GM13977 (cell line): ENCODE data around the gene NFKBIE.

Experiments
- DNase-seq: peaks from one replicate; pipeline ENCODE4 v3.0.0; 2012; ENCODE audit warnings: low spot score
- CTCF ChIP-seq: IDR thresholded peaks from 2 replicates; pipeline ENCODE4 v1.5.1; 2012; ENCODE audit warnings: mild to moderate bottlenecking, control low read depth; ENCODE audit not compliant: insufficient read depth; ENCODE audit errors: extremely low read depth, missing control alignments
- in situ Hi-C: fragments of 300-500 bp; cut with MboI; formaldehyde crosslinking; loops from one replicate; pipeline ENCODE4 v1.12.0; 2022; ENCODE audit warnings: low sequenced_read_pairs, low pct_unique_long_range_greater_than_20kb, mixed read lengths, inconsistent platforms; ENCODE audit not compliant: unreplicated experiment

NFKBIE gene

DNA sequence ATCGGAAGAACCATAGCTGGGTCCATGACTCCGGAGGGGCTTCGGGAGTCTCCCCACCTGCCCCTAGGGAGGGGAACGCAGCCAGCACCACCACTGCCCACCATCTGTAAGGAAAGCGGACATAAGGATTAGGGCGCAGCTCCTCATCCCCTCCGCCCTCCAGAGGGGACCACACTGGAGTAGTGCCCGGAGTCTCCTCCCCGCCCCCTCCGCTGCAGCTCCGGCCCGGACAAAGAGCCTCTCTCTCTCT lies 8.7 kb downstream of the NFKBIE start:
- DNase-seq, result no peak
- in situ Hi-C loops, result no loop called here
- TF ChIP-seq CTCF, result no peak

GRCh38 chr6:44255871-44256774 lies 9.2 kb downstream of the NFKBIE start:
- in situ Hi-C loops, result no loop called here
- no peak for TF ChIP-seq CTCF
- DNase-seq, result peak; percentile 43

DNA sequence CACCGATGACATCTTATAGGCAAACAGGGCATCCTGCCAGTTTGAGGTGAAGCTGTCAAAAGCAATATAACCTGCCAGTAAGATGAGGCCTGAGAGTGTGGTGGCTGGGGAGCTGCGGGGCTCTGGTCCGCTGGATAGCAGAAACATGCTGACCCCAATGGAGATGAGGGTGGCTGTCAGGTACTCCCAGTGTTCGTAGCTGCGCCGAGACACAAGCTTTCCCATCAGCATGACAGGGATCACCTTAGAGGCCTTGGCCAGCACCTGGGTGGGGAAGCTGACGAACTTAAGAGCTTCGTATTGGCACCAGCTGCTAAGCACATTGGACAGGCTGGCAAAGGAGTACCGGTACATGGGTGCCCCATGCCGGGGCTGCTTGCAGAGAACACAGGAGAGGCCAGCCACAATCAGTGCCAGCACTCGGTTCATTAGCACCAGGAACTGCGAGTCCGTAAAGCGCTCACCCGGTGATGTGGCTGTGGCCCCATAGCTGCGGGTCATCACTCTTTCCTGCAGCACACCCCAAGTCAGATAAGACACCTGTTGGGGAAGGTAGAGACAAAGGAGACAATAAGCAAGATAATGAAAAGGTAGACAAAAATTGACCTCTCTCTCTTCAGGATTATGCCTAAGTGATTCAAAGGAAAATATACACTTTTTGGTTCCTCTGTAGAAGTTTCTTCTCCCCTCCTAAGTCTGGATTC lies 10.1 kb downstream of the NFKBIE start:
- in situ Hi-C loops, result no loop called here
- no peak for DNase-seq
- TF ChIP-seq CTCF, result no peak

- DNase-seq, result no peak
- in situ Hi-C loops, result no loop called here
- no peak for TF ChIP-seq CTCF
Measured at GRCh38 chr6:44254191-44255104, 10.9 kb downstream of the NFKBIE start.

- TF ChIP-seq CTCF, result peak; percentile 76
- no peak for DNase-seq
- in situ Hi-C loops, result no loop called here
Measured at GRCh38 chr6:44253307-44254101, 11.8 kb downstream of the NFKBIE start.
